Activated naive CD4-positive, alpha-beta T cell treated with anti-CD3 and anti-CD28 coated beads, Interleukin-2, amount 50 U/mL, for 24 hours (primary cell): ENCODE results near the gene MEIG1.
A peak's percentile ranks its signal among the peaks of the same experiment; 100 is the strongest.
"Not testable (repeated sequence)": the region's sequence is repeated elsewhere in the genome, so short reads cannot be mapped to it uniquely, and the experiment has no call there.

Experiments used
- H3K27ac Mint-ChIP-seq: one replicate; pipeline ENCODE4 v1.8.0; 2021; ENCODE audit warnings: mild to moderate bottlenecking, mixed read lengths
- H3K27me3 Mint-ChIP-seq: one replicate; pipeline ENCODE4 v1.8.0; 2021; ENCODE audit warnings: mixed read lengths
- H3K36me3 Mint-ChIP-seq: one replicate; pipeline ENCODE4 v1.8.0; 2021; ENCODE audit warnings: mixed read lengths
- H3K4me1 Mint-ChIP-seq: one replicate; pipeline ENCODE4 v1.8.0; 2021; ENCODE audit warnings: mixed read lengths
- H3K4me3 Mint-ChIP-seq: one replicate; pipeline ENCODE4 v1.8.0; 2021; ENCODE audit warnings: mild to moderate bottlenecking, mixed read lengths
- H3K9me3 Mint-ChIP-seq: one replicate; pipeline ENCODE4 v1.8.0; 2021; ENCODE audit warnings: mixed read lengths

MEIG1 gene, protein sequence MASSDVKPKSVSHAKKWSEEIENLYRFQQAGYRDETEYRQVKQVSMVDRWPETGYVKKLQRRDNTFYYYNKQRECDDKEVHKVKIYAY

DNA sequence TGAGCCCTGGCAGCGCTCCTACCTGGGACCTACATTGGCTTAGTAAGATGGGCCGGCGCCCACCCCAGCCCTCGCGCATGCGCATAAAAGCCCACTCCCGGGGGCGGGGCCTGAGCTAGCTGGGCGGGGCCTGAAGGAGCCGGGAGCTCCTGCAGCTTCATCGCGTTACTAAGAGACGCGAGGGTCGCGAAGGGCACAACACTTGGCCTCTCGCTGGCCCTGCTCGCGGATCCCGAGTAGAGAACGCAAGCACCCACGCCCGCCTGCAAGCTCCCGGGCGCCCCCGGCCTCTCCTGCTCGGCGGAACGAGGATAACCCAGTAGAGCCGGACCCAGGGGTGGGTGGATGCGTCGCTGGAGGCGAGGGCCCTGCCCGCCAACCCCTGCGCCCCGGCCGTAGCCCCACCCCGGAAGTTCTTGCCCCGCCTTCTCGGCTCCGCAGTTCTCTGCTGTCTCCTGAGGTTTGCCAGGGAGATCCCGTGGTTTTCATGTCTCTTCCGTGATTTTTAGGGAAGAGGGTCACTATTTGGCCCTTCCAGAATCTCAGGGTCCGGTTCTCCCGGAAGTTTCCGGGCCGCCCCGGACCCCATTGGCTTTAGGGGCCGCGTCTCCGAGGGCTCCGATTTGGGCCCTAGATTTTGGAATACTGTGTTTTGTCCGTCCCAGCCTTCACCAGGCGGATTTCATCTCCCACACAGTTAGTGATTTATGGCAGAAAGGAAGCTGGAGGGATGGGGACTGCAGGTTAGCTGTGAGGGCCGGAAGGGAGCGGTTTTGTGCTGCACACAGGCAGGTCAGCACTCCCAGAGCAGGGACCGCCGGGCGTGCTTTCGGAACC lies at the start of gene MEIG1:
MEIG1 (plus strand) TSS at position 168 of the 837 bp plus-strand sequence. CDS start 7,081 bp downstream, outside the sequence.
- H3K27me3 Mint-ChIP-seq: no peaks in the 10 kb centered on the region
- peaks cover 34% of the 10 kb centered on the region for H3K4me1 Mint-ChIP-seq
- H3K27ac Mint-ChIP-seq: peak within 1 kb of the TSS; percentile 93
- no peaks in the 10 kb centered on the region for H3K36me3 Mint-ChIP-seq
- H3K4me3 Mint-ChIP-seq: peak within 1 kb of the TSS; percentile 96
- H3K9me3 Mint-ChIP-seq: no peaks in the 10 kb centered on the region

DNA sequence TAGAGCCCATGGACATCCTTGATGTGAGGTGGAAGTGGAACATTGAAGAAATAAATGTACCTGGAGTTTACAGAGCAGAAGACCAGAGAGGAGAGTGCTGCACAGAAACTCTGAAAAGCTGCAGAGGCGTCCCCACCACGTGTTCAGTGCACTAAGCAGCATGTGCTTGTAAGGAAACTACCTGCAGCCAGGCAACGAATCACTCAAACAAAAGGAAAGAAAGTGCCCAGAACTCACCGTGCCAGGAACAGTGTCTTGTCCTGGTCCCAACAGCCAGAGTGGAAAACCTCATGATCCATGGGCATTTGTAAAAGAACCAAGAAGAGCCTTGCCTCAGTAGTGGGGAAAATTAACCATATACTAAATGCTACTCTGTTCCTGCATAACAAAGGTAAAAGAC lies 48.2 kb upstream of the MEIG1 start:
- Mint-ChIP-seq H3K27ac (peak overlapping the region; percentile 43), H3K9me3 (peaks cover 4% of the 10 kb centered on the region), H3K4me3 (no peak overlapping the region), H3K4me1 (peaks cover 28% of the 10 kb centered on the region), H3K36me3 (peaks cover 51% of the 10 kb centered on the region), H3K27me3 (no peaks in the 10 kb centered on the region)

DNA sequence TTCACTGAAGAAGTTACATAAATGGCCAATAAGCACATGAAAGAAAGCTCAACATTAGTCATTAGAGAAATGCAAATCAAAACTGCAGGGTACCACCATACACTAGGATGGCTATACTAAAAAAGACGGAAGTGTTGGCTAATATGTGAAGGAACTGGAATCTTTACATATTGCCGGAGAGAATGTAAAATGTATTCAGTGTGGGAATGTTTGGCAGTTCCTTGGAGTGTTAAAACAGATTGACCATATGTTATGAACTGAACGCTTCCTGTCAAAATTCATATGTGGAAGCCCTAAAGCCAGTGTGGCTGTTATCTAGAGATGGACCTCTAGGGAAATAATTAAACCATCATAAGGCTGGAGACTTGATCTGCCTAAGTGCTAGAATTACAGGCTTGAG lies 47.4 kb upstream of the MEIG1 start:
- H3K9me3 Mint-ChIP-seq: peaks cover 4% of the 10 kb centered on the region
- peaks cover 54% of the 10 kb centered on the region for H3K36me3 Mint-ChIP-seq
- peaks cover 27% of the 10 kb centered on the region for H3K4me1 Mint-ChIP-seq
- no peak overlapping the region for H3K27ac Mint-ChIP-seq
- no peak overlapping the region for H3K4me3 Mint-ChIP-seq
- H3K27me3 Mint-ChIP-seq: no peaks in the 10 kb centered on the region

DNA sequence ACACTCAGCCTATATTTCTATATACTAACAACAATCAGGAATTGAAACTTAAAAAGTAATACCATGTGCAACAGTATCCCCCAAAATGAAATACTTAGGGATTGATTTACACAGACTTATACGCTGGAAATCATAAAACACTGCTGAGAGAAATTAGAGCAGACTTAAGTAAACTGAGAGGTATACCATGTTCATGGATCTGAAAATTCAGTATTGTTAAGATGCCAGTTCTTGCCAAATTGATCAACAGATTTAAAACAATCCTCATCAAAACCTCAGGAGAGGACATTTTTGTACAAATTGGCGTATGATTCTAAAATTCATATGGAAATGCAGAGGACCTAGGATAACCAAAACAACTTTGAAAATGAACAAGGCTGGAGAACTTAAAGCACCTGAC lies 42.6 kb upstream of the MEIG1 start:
- Mint-ChIP-seq H3K9me3 (peaks cover 4% of the 10 kb centered on the region), H3K27ac (no peak overlapping the region), H3K4me3 (no peak overlapping the region), H3K4me1 (peaks cover 17% of the 10 kb centered on the region), H3K36me3 (peaks cover 65% of the 10 kb centered on the region), H3K27me3 (no peaks in the 10 kb centered on the region)

DNA sequence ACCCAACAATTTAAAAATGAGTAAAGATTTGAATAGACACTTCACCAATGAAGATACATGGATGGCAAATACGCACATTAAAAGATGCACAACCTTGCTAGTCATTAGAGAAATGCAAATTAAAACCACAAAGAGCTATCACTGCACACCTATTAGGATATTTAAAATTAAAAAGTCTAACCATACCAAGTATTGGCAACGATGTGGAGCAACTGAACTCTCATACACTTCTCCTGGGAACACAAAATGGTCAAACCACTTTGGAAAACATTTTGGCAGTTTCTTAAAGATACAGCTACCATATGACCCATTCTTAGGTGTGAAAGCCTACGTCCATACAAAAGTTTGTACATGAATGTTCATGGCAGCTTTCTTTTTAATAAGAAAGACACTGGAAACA lies 41.4 kb upstream of the MEIG1 start:
- H3K9me3 Mint-ChIP-seq: peaks cover 4% of the 10 kb centered on the region
- peaks cover 68% of the 10 kb centered on the region for H3K36me3 Mint-ChIP-seq
- H3K4me1 Mint-ChIP-seq: peaks cover 17% of the 10 kb centered on the region
- no peak overlapping the region for H3K27ac Mint-ChIP-seq
- H3K27me3 Mint-ChIP-seq: no peaks in the 10 kb centered on the region
- H3K4me3 Mint-ChIP-seq: no peak overlapping the region

DNA sequence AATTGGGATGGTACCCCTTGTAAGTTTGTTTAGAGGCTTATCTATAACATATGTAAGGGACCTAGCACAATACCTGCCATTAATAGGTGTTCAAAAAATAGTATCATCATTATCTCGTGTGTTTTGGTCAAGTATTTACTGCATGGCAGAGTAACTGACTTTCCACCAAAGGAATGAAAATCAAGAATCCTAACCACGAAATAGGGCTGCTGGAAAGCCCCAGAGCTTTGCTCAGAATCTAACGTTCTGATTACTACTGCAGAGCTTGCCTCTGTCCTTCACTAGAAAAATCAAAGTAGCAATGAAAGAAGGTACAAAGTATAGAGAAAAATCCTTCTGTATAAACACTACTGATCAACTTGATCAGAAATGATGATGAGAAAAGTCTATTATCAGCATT lies 40.2 kb upstream of the MEIG1 start:
- H3K27me3 Mint-ChIP-seq: no peaks in the 10 kb centered on the region
- peaks cover 14% of the 10 kb centered on the region for H3K4me1 Mint-ChIP-seq
- no peak overlapping the region for H3K4me3 Mint-ChIP-seq
- H3K36me3 Mint-ChIP-seq: peaks cover 60% of the 10 kb centered on the region
- H3K27ac Mint-ChIP-seq: no peak overlapping the region
- H3K9me3 Mint-ChIP-seq: peaks cover 4% of the 10 kb centered on the region

GRCh38 chr10:14924013-14924412 lies 35.2 kb upstream of the MEIG1 start:
- Mint-ChIP-seq H3K4me1 (no peaks in the 10 kb centered on the region), H3K4me3 (no peak overlapping the region), H3K36me3 (peaks cover 42% of the 10 kb centered on the region), H3K27ac (no peak overlapping the region), H3K27me3 (no peaks in the 10 kb centered on the region), H3K9me3 (no peaks in the 10 kb centered on the region)

DNA sequence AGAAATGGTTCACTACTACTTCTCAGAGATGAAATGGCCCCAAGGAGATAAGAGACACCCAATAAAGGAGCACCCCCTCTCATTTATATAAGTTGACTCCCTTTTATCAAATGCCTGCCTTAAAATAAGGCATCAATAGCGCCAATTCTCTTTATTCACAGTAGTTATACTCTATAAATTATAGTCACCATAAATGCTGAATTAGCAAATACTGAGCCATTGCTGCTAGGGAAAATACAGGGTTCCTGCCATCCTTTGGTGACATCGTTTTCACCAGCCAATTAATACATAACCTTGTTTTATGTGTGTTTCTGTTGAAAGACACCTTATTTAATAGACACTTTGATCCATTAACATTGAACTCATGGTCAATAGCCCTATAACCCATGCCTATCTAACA lies 33.9 kb upstream of the MEIG1 start:
- Mint-ChIP-seq H3K36me3 (peaks cover 29% of the 10 kb centered on the region), H3K4me3 (no peak overlapping the region), H3K27me3 (no peaks in the 10 kb centered on the region), H3K9me3 (no peaks in the 10 kb centered on the region), H3K4me1 (no peaks in the 10 kb centered on the region), H3K27ac (no peak overlapping the region)

DNA sequence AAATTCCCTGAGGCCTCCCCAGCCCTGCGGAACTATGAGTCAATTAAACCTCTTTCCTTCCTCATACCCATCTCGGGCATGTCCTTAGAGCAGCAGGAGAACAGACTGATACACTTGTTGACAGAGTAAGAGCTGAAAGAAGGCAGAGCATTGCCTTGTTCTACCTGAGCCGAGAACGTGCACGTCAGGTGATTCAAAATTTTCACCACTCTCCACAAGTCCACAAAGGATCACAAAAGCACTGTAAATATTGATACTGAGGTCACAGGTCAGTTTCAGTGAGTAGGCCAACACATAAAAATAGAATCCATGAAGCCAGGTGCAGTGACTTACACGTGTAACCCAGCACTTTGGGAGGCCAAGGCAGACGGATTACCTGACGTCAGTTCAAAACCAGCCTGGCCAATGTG lies 33.1 kb upstream of the MEIG1 start:
- Mint-ChIP-seq H3K27ac (no peak overlapping the region), H3K36me3 (peaks cover 27% of the 10 kb centered on the region), H3K27me3 (no peaks in the 10 kb centered on the region)

GRCh38 chr10:14926722-14927416 lies 32.3 kb upstream of the MEIG1 start:
- H3K4me3 Mint-ChIP-seq: no peak overlapping the region
- H3K27me3 Mint-ChIP-seq: no peaks in the 10 kb centered on the region
- H3K27ac Mint-ChIP-seq: no peak overlapping the region
- H3K9me3 Mint-ChIP-seq: no peaks in the 10 kb centered on the region
- H3K4me1 Mint-ChIP-seq: no peaks in the 10 kb centered on the region
- peaks cover 21% of the 10 kb centered on the region for H3K36me3 Mint-ChIP-seq

More for the DNA sequence above, 33.1 kb upstream of the MEIG1 start:
- H3K4me1 Mint-ChIP-seq: no peaks in the 10 kb centered on the region
- H3K4me3 Mint-ChIP-seq: no peak overlapping the region
- no peaks in the 10 kb centered on the region for H3K9me3 Mint-ChIP-seq

DNA sequence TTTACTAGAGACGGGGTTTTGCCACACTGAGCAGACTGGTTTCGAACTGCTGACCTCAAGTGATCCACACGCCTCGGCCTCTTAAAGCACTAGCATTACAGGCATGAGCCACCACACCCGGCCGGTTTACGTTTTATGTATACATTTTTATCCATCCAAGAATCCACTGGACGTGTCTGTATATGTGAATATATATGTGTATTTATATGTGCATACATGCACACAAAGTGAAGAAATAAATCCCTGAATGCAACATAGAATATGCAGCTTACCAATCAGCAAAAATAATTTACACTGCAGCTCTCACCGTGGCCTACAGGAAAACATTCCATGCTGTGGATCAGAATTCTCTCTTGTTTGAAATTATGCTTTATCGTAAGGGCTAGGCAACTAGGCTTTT lies 28.6 kb upstream of the MEIG1 start:
- H3K27me3 Mint-ChIP-seq: no peaks in the 10 kb centered on the region
- no peak overlapping the region for H3K27ac Mint-ChIP-seq
- H3K36me3 Mint-ChIP-seq: peaks cover 26% of the 10 kb centered on the region
- no peaks in the 10 kb centered on the region for H3K9me3 Mint-ChIP-seq
- H3K4me3 Mint-ChIP-seq: no peak overlapping the region
- H3K4me1 Mint-ChIP-seq: no peaks in the 10 kb centered on the region

DNA sequence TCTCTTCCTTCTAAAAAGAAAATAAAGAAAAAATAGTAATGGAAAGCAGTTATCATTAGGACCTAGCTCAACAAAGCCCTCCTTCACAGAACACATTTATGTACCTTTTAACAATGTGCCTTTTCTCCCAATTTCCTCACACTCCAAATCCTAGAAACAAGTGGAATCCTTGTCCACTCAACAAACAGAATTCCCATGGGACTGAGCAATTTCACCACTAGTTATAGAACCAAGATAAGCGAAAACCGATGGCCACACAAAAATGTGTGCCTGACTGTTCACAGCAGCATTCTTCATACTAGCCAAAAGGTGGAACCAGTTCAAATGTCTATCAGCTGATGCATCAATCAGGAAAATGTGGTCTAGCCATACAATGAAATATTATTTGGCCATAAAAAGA lies 22.6 kb upstream of the MEIG1 start:
- Mint-ChIP-seq H3K4me1 (no peaks in the 10 kb centered on the region), H3K36me3 (peaks cover 18% of the 10 kb centered on the region), H3K9me3 (no peaks in the 10 kb centered on the region), H3K4me3 (no peak overlapping the region), H3K27me3 (no peaks in the 10 kb centered on the region), H3K27ac (no peak overlapping the region)

DNA sequence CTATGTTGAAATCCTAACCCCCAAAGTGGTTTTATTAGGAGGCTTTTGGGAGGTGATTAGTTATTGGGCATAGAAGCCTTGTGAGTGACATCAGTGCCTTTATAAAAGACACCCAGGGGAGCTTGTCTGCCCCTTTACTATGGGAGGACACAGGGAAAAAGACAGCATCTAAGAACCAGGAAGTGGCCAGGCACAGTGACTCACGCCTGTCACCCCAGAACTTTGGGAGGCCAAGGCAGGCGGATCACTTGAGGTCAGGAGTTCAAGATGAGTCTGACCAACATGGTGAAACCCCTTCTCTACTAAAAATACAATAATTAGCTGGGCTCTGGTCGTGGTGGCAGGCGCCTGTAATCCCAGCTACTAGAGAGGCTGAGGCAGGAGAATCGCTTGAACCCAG lies 20.2 kb upstream of the MEIG1 start:
- Mint-ChIP-seq H3K4me1 (peaks cover 16% of the 10 kb centered on the region), H3K36me3 (peaks cover 12% of the 10 kb centered on the region)
- H3K4me3 Mint-ChIP-seq, H3K9me3 Mint-ChIP-seq, H3K27me3 Mint-ChIP-seq, H3K27ac Mint-ChIP-seq: not testable (repeated sequence)

DNA sequence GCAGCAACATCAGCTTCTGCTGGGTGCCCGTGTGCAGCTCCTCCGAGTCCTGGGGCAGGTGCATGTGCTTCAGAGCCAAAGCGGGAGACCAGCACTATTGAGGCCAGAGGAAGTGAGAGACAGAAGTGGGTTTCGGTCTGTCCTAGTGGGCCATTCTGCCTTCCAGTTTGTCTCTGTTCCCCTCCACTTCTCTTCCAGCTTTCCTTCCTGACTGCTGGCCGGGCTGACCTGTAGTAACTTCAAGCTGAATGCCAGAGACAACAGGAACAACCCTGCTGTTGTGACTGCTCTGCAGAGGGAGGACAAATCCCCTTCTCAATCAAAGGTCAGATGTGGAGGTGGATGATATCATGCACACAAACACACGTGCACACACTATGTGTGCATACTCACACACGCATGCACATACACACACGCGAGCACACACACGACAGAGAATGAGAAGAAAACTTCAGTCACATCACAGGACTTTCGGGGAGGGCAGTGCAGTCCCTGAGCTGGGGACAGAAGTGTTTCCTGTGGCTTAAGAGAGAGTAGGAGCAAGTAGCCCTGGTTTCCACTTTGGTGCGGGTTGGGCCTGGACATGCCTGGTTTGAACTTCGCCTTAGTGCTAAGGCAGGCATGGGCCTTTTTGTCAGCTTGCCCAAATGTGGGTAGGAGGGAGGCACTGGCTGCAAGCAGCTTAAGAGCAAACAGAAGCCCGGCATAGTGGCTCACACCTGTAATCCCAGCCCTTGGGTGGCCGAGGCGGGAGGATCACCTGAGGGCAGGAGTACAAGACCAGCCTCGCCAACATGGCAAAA lies 16.8 kb upstream of the MEIG1 start:
- not testable (repeated sequence) for H3K27ac Mint-ChIP-seq, H3K27me3 Mint-ChIP-seq, H3K36me3 Mint-ChIP-seq

GRCh38 chr10:14942950-14943338 lies 16.2 kb upstream of the MEIG1 start:
- H3K36me3 Mint-ChIP-seq, H3K4me3 Mint-ChIP-seq, H3K27me3 Mint-ChIP-seq, H3K9me3 Mint-ChIP-seq, H3K27ac Mint-ChIP-seq: not testable (repeated sequence)
- H3K4me1 Mint-ChIP-seq: peaks cover 17% of the 10 kb centered on the region

More for the DNA sequence above, 16.8 kb upstream of the MEIG1 start:
- not testable (repeated sequence) for H3K9me3 Mint-ChIP-seq, H3K4me3 Mint-ChIP-seq
- H3K4me1 Mint-ChIP-seq: peaks cover 17% of the 10 kb centered on the region
